ENCODE results near the gene MKRN1.
"Not testable (repeated sequence)": the region's sequence is repeated elsewhere in the genome, so short reads cannot be mapped to it uniquely, and the experiment has no call there.

MKRN1 gene

GRCh38 chr7:140440593-140440992 is 38.7 kb downstream of the MKRN1 start:
- no peak for DNase-seq (ENCODE audit: low read depth in 2 of 3, low spot score in 1 of 3)

- DNase-seq (ENCODE audit: low read depth in 2 of 3, low spot score in 1 of 3), result no peak
Measured at GRCh38 chr7:140439359-140439758, 39.9 kb downstream of the MKRN1 start.

- no peak for DNase-seq (ENCODE audit: low read depth in 2 of 3, low spot score in 1 of 3)
Measured at GRCh38 chr7:140435252-140435895, 43.9 kb downstream of the MKRN1 start.

GRCh38 chr7:140433396-140433795 is 45.9 kb downstream of the MKRN1 start:
- no peak for DNase-seq (ENCODE audit: low read depth in 2 of 3, low spot score in 1 of 3)

- DNase-seq (ENCODE audit: low read depth in 2 of 3, low spot score in 1 of 3), result no peak
Measured at GRCh38 chr7:140426130-140426529, 53.2 kb downstream of the MKRN1 start.

GRCh38 chr7:140425718-140426117 is 53.6 kb downstream of the MKRN1 start:
- no peak for DNase-seq (ENCODE audit: low read depth in 2 of 3, low spot score in 1 of 3)

GRCh38 chr7:140423501-140423900 is 55.8 kb downstream of the MKRN1 start:
- DNase-seq (ENCODE audit: low read depth in 2 of 3, low spot score in 1 of 3), result no peak

- DNase-seq (ENCODE audit: low read depth in 2 of 3, low spot score in 1 of 3), result no peak
Measured at GRCh38 chr7:140421521-140421920, 57.8 kb downstream of the MKRN1 start.

- no peak for DNase-seq (ENCODE audit: low read depth in 2 of 3, low spot score in 1 of 3)
Measured at GRCh38 chr7:140418653-140419052, 60.7 kb downstream of the MKRN1 start.

- DNase-seq (ENCODE audit: low read depth in 2 of 3, low spot score in 1 of 3), result not testable (repeated sequence)
Measured at GRCh38 chr7:140418156-140418472, 61.2 kb downstream of the MKRN1 start.

GRCh38 chr7:140417456-140418155 is 61.7 kb downstream of the MKRN1 start:
- DNase-seq (ENCODE audit: low read depth in 2 of 3, low spot score in 1 of 3), result no peak

- no peak for DNase-seq (ENCODE audit: low read depth in 2 of 3, low spot score in 1 of 3)
Measured at GRCh38 chr7:140416560-140416959, 62.7 kb downstream of the MKRN1 start.

- not testable (repeated sequence) for DNase-seq (ENCODE audit: low read depth in 2 of 3, low spot score in 1 of 3)
Measured at GRCh38 chr7:140415816-140416215, 63.5 kb downstream of the MKRN1 start.

- DNase-seq (ENCODE audit: low read depth in 2 of 3, low spot score in 1 of 3), result no peak
Measured at GRCh38 chr7:140415361-140415760, 63.9 kb downstream of the MKRN1 start.

GRCh38 chr7:140404565-140405065 is 74.7 kb downstream of the MKRN1 start:
- no peak for DNase-seq (ENCODE audit: low read depth in 2 of 3, low spot score in 1 of 3)

- DNase-seq (ENCODE audit: low read depth in 2 of 3, low spot score in 1 of 3), result peak in 1 of 3 donors; percentile 14
Measured at GRCh38 chr7:140403878-140404564, 75.3 kb downstream of the MKRN1 start, which contains the start of gene RAB19. Gene RAB19, plus strand, starts transcription at chr7:140404058. Its CDS starts 3,589 bp downstream, at chr7:140407647.

All from stimulated activated CD4-positive, alpha-beta T cell treated with anti-CD3 and anti-CD28 coated beads, Interleukin-12 subunit alpha, Interleukin-12 subunit beta, amount 100 ng/mL, for 48 hours (primary cell).